ENCODE measurements around the gene ZNF710.
"Not testable (repeated sequence)": the region's sequence is repeated elsewhere in the genome, so short reads cannot be mapped to it uniquely, and the experiment has no call there.

ZNF710 gene

GRCh38 chr15:90065682-90066049 lies 64.5 kb downstream of the ZNF710 start:
- Histone ChIP-seq H3K4me1 (ENCODE audit: control insufficient read depth, low read length) (peaks cover 62% of the 10 kb centered on the region), H3K4me2 (ENCODE audit: low read length) (no peak overlapping the region), H3K4me3 (ENCODE audit: low read length) (no peak overlapping the region), H3K9me3 (ENCODE audit: control insufficient read depth, insufficient read depth, low read length) (no peaks in the 10 kb centered on the region), H3K36me3 (ENCODE audit: control insufficient read depth, low read length) (peaks cover 15% of the 10 kb centered on the region), H3F3A (ENCODE audit: control insufficient read depth, insufficient read depth) (peaks cover 14% of the 10 kb centered on the region), H3K79me2 (ENCODE audit: control insufficient read depth, low read length) (peaks cover 30% of the 10 kb centered on the region), H3K27ac (ENCODE audit: low read depth, low read length) (no peak overlapping the region), H3K9me2 (replicated peaks; ENCODE audit: control insufficient read depth, low read length) (no peaks in the 10 kb centered on the region), H4K20me1 (ENCODE audit: control insufficient read depth, insufficient read depth, low read depth, low read length) (no peaks in the 10 kb centered on the region), H3K27me3 (ENCODE audit: control insufficient read depth, low read length) (no peaks in the 10 kb centered on the region)
- TF ChIP-seq EZH2phosphoT487 (IDR thresholded peaks at IDR 0.05; ENCODE audit: borderline replicate concordance, low read length) (no peak), CTCF (IDR thresholded peaks at IDR 0.05; ENCODE audit: low read depth, low read length, poor library complexity, severe bottlenecking) (no peak)

- Histone ChIP-seq H3K27ac (ENCODE audit: low read depth, low read length) (no peak overlapping the region), H3K36me3 (ENCODE audit: control insufficient read depth, low read length) (peaks cover 15% of the 10 kb centered on the region), H3K4me2 (ENCODE audit: low read length) (no peak overlapping the region), H3K4me3 (ENCODE audit: low read length) (no peak overlapping the region), H3K9me2 (replicated peaks; ENCODE audit: control insufficient read depth, low read length) (no peaks in the 10 kb centered on the region), H3F3A (ENCODE audit: control insufficient read depth, insufficient read depth) (peaks cover 9% of the 10 kb centered on the region), H3K9me3 (ENCODE audit: control insufficient read depth, insufficient read depth, low read length) (no peaks in the 10 kb centered on the region), H3K27me3 (ENCODE audit: control insufficient read depth, low read length) (no peaks in the 10 kb centered on the region), H3K4me1 (ENCODE audit: control insufficient read depth, low read length) (peaks cover 53% of the 10 kb centered on the region), H3K79me2 (ENCODE audit: control insufficient read depth, low read length) (peaks cover 22% of the 10 kb centered on the region), H4K20me1 (ENCODE audit: control insufficient read depth, insufficient read depth, low read depth, low read length) (no peaks in the 10 kb centered on the region)
- TF ChIP-seq CTCF (IDR thresholded peaks at IDR 0.05; ENCODE audit: low read depth, low read length, poor library complexity, severe bottlenecking), result no peak
These were observed 66.2 kb downstream of the ZNF710 start for GRCh38 chr15:90067181-90067952.

GRCh38 chr15:90067953-90068606 lies 67.0 kb downstream of the ZNF710 start:
- Histone ChIP-seq H3F3A (ENCODE audit: control insufficient read depth, insufficient read depth) (peaks cover 6% of the 10 kb centered on the region; the same call in 1 of the 2 replicates), H3K4me3 (ENCODE audit: low read length) (no peak overlapping the region), H3K9me3 (ENCODE audit: control insufficient read depth, insufficient read depth, low read length) (no peaks in the 10 kb centered on the region), H3K4me1 (ENCODE audit: control insufficient read depth, low read length) (peaks cover 46% of the 10 kb centered on the region), H3K9me2 (replicated peaks; ENCODE audit: control insufficient read depth, low read length) (no peaks in the 10 kb centered on the region), H4K20me1 (ENCODE audit: control insufficient read depth, insufficient read depth, low read depth, low read length) (no peaks in the 10 kb centered on the region), H3K27ac (ENCODE audit: low read depth, low read length) (no peak overlapping the region), H3K36me3 (ENCODE audit: control insufficient read depth, low read length) (peaks cover 22% of the 10 kb centered on the region), H3K79me2 (ENCODE audit: control insufficient read depth, low read length) (peaks cover 22% of the 10 kb centered on the region), H3K4me2 (ENCODE audit: low read length) (no peak overlapping the region), H3K27me3 (ENCODE audit: control insufficient read depth, low read length) (no peaks in the 10 kb centered on the region)
- TF ChIP-seq EZH2phosphoT487 (IDR thresholded peaks at IDR 0.05; ENCODE audit: borderline replicate concordance, low read length), result no peak
- TF ChIP-seq CTCF (IDR thresholded peaks at IDR 0.05; ENCODE audit: low read depth, low read length, poor library complexity, severe bottlenecking), result no peak

- H3K79me2 ChIP-seq (ENCODE audit: control insufficient read depth, low read length); H3K9me2 ChIP-seq (replicated peaks; ENCODE audit: control insufficient read depth, low read length); H3F3A ChIP-seq (ENCODE audit: control insufficient read depth, insufficient read depth); H4K20me1 ChIP-seq (ENCODE audit: control insufficient read depth, insufficient read depth, low read depth, low read length); H3K9me3 ChIP-seq (ENCODE audit: control insufficient read depth, insufficient read depth, low read length); H3K4me2 ChIP-seq (ENCODE audit: low read length); H3K27me3 ChIP-seq (ENCODE audit: control insufficient read depth, low read length); H3K4me3 ChIP-seq (ENCODE audit: low read length): not testable (repeated sequence)
- peaks cover 20% of the 10 kb centered on the region for H3K4me1 ChIP-seq (ENCODE audit: control insufficient read depth, low read length)
- H3K27ac ChIP-seq (ENCODE audit: low read depth, low read length), result peak overlapping the region; percentile 24
- peaks cover 34% of the 10 kb centered on the region for H3K36me3 ChIP-seq (ENCODE audit: control insufficient read depth, low read length)
These were observed 69.5 kb downstream of the ZNF710 start for GRCh38 chr15:90070623-90071022.
